Astrocyte (in vitro differentiated cells and primary cell): ENCODE data around the gene ERG. TPM values are rescaled to one million over a fixed set of nuclear protein-coding genes. Genes with fewer than 3 reads are reported as not detected.

Source experiments
- DNase-seq: peaks from one replicate; pipeline ENCODE4 v3.0.0-alpha.2; 2010; ENCODE audit warnings: low read depth
- FAIRE-seq: peaks from 2 replicates; lab custom pipeline; 2011; peaks lifted over from hg19 to GRCh38; lab: Jason Lieb, UNC
- H2AFZ ChIP-seq: 2 replicates; pipeline ENCODE4 v1.6.0; 2012; ENCODE audit warnings: low read depth, low read length, inconsistent platforms
- H3K27ac ChIP-seq: 2 replicates; pipeline ENCODE4 v1.5.1; 2011; ENCODE audit warnings: low read depth, low read length, inconsistent platforms
- H3K27me3 ChIP-seq: 2 replicates; pipeline ENCODE4 v1.6.0; 2011; ENCODE audit warnings: low read length, inconsistent platforms; ENCODE audit not compliant: insufficient read depth
- H3K36me3 ChIP-seq: 2 replicates; pipeline ENCODE4 v1.5.1; 2011; ENCODE audit warnings: low read length, inconsistent platforms; ENCODE audit not compliant: insufficient read depth
- H3K4me1 ChIP-seq: 2 replicates; pipeline ENCODE4 v1.5.1; 2011; ENCODE audit warnings: low read length, inconsistent platforms; ENCODE audit not compliant: insufficient read depth
- H3K4me2 ChIP-seq: 2 replicates; pipeline ENCODE4 v1.6.0; 2012; ENCODE audit warnings: low read length, inconsistent platforms
- H3K4me3 ChIP-seq: 2 replicates; pipeline ENCODE4 v1.5.1; 2011; ENCODE audit warnings: low read depth, mild to moderate bottlenecking, low read length, inconsistent platforms; ENCODE audit not compliant: insufficient read depth
- H3K79me2 ChIP-seq: 2 replicates; pipeline ENCODE4 v1.6.0; 2012; ENCODE audit warnings: mild to moderate bottlenecking, low read length, inconsistent platforms; ENCODE audit not compliant: insufficient read depth
- H3K9ac ChIP-seq: 2 replicates; pipeline ENCODE4 v1.6.0; 2012; ENCODE audit warnings: mild to moderate bottlenecking, low read length, inconsistent platforms
- H3K9me3 ChIP-seq: 2 replicates; pipeline ENCODE4 v1.5.1; 2012; ENCODE audit warnings: low read depth, mild to moderate bottlenecking, low read length, inconsistent platforms; ENCODE audit not compliant: insufficient read depth
- H4K20me1 ChIP-seq: 2 replicates; pipeline ENCODE4 v1.6.0; 2012; ENCODE audit warnings: low read length, inconsistent platforms; ENCODE audit not compliant: insufficient read depth
- H3K27ac Mint-ChIP-seq: one replicate; pipeline ENCODE4 v1.8.0; 2021; ENCODE audit warnings: mild to moderate bottlenecking, mixed read lengths; ENCODE audit not compliant: unreplicated experiment
- H3K27me3 Mint-ChIP-seq: one replicate; pipeline ENCODE4 v1.8.0; 2021; ENCODE audit warnings: low read depth, mixed read lengths; ENCODE audit not compliant: unreplicated experiment
- H3K36me3 Mint-ChIP-seq: one replicate; pipeline ENCODE4 v1.8.0; 2021; ENCODE audit warnings: low read depth, mixed read lengths; ENCODE audit not compliant: unreplicated experiment
- H3K4me1 Mint-ChIP-seq: one replicate; pipeline ENCODE4 v1.8.0; 2021; ENCODE audit warnings: low read depth, mixed read lengths; ENCODE audit not compliant: unreplicated experiment
- H3K4me3 Mint-ChIP-seq: one replicate; pipeline ENCODE4 v1.8.0; 2021; ENCODE audit warnings: mild to moderate bottlenecking, moderate library complexity, mixed read lengths; ENCODE audit not compliant: unreplicated experiment
- H3K9me3 Mint-ChIP-seq: one replicate; pipeline ENCODE4 v1.8.0; 2021; ENCODE audit warnings: mild to moderate bottlenecking, mixed read lengths; ENCODE audit not compliant: unreplicated experiment
- EZH2 ChIP-seq: IDR thresholded peaks from 2 replicates; pipeline ENCODE4 v1.6.1; 2012; ENCODE audit warnings: mild to moderate bottlenecking, low read length, inconsistent platforms; ENCODE audit not compliant: insufficient read depth
- total RNA-seq: library from RNA; stranded (reverse); gene quantifications from 2 replicates; pipeline ENCODE4 v1.2.1, GENCODE V29; 2021
- TF ChIP-seq, protein P1 (sequence below): IDR thresholded peaks from 2 replicates; pipeline ENCODE4 v1.5.1; 2011; ENCODE audit warnings: low read depth, mild to moderate bottlenecking, inconsistent platforms, low read length, moderate library complexity; ENCODE audit not compliant: insufficient read depth

Gene ERG
- total RNA-seq, 1 donor from 2014 or later = 0.84 TPM

GRCh38 chr21:38383411-38384237, 114.7 kb downstream of the ERG start:
- Histone ChIP-seq H3K4me2 (no peak overlapping the region), H2AFZ (no peak overlapping the region), H3K9me3 (no peaks in the 10 kb centered on the region), H4K20me1 (no peaks in the 10 kb centered on the region), H3K9ac (no peak overlapping the region), H3K4me1 (peaks cover 6% of the 10 kb centered on the region), H3K4me3 (no peak overlapping the region), H3K27ac (no peak overlapping the region), H3K27me3 (no peaks in the 10 kb centered on the region), H3K79me2 (no peaks in the 10 kb centered on the region), H3K36me3 (no peaks in the 10 kb centered on the region)
- peaks cover 4% of the 10 kb centered on the region for H3K27me3 Mint-ChIP-seq
- no peak for TF ChIP-seq EZH2
- TF ChIP-seq, protein P1, sequence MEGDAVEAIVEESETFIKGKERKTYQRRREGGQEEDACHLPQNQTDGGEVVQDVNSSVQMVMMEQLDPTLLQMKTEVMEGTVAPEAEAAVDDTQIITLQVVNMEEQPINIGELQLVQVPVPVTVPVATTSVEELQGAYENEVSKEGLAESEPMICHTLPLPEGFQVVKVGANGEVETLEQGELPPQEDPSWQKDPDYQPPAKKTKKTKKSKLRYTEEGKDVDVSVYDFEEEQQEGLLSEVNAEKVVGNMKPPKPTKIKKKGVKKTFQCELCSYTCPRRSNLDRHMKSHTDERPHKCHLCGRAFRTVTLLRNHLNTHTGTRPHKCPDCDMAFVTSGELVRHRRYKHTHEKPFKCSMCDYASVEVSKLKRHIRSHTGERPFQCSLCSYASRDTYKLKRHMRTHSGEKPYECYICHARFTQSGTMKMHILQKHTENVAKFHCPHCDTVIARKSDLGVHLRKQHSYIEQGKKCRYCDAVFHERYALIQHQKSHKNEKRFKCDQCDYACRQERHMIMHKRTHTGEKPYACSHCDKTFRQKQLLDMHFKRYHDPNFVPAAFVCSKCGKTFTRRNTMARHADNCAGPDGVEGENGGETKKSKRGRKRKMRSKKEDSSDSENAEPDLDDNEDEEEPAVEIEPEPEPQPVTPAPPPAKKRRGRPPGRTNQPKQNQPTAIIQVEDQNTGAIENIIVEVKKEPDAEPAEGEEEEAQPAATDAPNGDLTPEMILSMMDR = no peak
- FAIRE-seq = no peak
- no peak overlapping the region for H3K4me3 Mint-ChIP-seq
- peaks cover 17% of the 10 kb centered on the region for H3K4me1 Mint-ChIP-seq
- no peaks in the 10 kb centered on the region for H3K36me3 Mint-ChIP-seq
- DNase-seq = no peak
- H3K27ac Mint-ChIP-seq = no peak overlapping the region
- peaks cover 2% of the 10 kb centered on the region for H3K9me3 Mint-ChIP-seq

DNA sequence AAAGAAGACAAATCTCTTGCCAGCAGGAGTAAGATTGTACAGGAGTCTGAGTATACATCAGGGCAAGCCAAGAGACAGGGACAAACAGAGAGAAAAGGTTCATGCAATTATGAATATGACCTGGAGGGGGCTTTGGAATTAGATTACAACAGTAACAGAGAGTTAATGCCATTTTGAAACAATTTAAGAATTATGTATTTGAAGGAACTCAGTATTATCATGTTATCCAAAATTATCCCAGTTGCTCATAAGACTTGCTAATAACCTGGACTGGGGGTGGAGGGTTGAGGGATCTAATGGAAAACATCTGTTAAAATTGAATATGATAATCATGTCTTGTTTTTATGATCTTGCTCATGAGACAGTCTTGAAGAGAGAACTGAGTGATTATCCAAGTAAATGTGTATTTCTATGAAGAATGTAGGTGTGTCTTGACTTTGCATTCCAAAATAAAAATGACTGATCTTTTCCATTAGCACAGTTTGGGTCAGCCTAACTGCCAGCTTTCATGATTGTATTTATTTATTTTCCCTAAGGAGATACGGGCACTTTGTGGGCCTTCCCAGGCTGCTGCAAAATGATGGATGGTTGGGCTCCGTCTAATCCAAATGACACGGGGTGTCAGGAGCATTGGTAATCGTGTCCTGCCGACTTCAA, 117.7 kb downstream of the ERG start:
- Histone ChIP-seq H3K4me2 (no peak overlapping the region), H3K36me3 (no peaks in the 10 kb centered on the region), H3K27ac (no peak overlapping the region), H3K9me3 (no peaks in the 10 kb centered on the region), H3K27me3 (no peaks in the 10 kb centered on the region), H3K4me1 (no peaks in the 10 kb centered on the region), H3K4me3 (no peak overlapping the region), H4K20me1 (no peaks in the 10 kb centered on the region), H3K79me2 (no peaks in the 10 kb centered on the region), H2AFZ (no peak overlapping the region), H3K9ac (no peak overlapping the region)
- DNase-seq = peak; percentile 17
- Mint-ChIP-seq H3K27me3 (peaks cover 4% of the 10 kb centered on the region), H3K9me3 (peaks cover 2% of the 10 kb centered on the region), H3K4me3 (no peak overlapping the region), H3K4me1 (no peaks in the 10 kb centered on the region), H3K27ac (no peak overlapping the region), H3K36me3 (no peaks in the 10 kb centered on the region)
- FAIRE-seq = no peak
- no peak for TF ChIP-seq EZH2
- TF ChIP-seq, protein P1 = peak; percentile 40

- H2AFZ ChIP-seq = no peak overlapping the region
Measured at GRCh38 chr21:38379147-38379546, 119.1 kb downstream of the ERG start.

More at GRCh38 chr21:38379147-38379546, 119.1 kb downstream of the ERG start:
- Histone ChIP-seq H3K27ac (no peak overlapping the region), H3K79me2 (no peaks in the 10 kb centered on the region), H3K27me3 (no peaks in the 10 kb centered on the region), H3K4me2 (no peak overlapping the region), H4K20me1 (no peaks in the 10 kb centered on the region), H3K4me1 (no peaks in the 10 kb centered on the region), H3K9ac (no peak overlapping the region), H3K36me3 (no peaks in the 10 kb centered on the region), H3K4me3 (no peak overlapping the region), H3K9me3 (no peaks in the 10 kb centered on the region)
- Mint-ChIP-seq H3K27me3 (peaks cover 4% of the 10 kb centered on the region), H3K27ac (no peak overlapping the region), H3K36me3 (no peaks in the 10 kb centered on the region), H3K9me3 (peaks cover 2% of the 10 kb centered on the region), H3K4me1 (no peaks in the 10 kb centered on the region), H3K4me3 (no peak overlapping the region)
- FAIRE-seq = no peak
- no peak for TF ChIP-seq EZH2
- TF ChIP-seq, protein P1 = no peak
- DNase-seq = no peak
